Upper lobe of right lung (tissue), 1 donor: ENCODE measurements around the gene LMBRD2. TPM values are rescaled to one million over a fixed set of nuclear protein-coding genes. Genes with fewer than 3 reads are reported as not detected.

Source experiments
- ATAC-seq: fragments of 200-7000 bp; cut with Tn5 transposase; one replicate; pipeline ENCODE4 v1.9.1; 2020; ENCODE audit warnings: mild to moderate bottlenecking, moderate library complexity
- DNase-seq: peaks from one replicate; pipeline ENCODE4 v3.0.0-alpha.2; 2020
- H3K27ac ChIP-seq: fragments of 200-600 bp; one replicate; pipeline ENCODE4 v1.8.0; 2022
- H3K27me3 ChIP-seq: fragments of 200-600 bp; one replicate; pipeline ENCODE4 v1.8.0; 2022; ENCODE audit warnings: mild to moderate bottlenecking
- H3K36me3 ChIP-seq: fragments of 200-600 bp; one replicate; pipeline ENCODE4 v1.8.0; 2022
- H3K4me1 ChIP-seq: fragments of 200-600 bp; one replicate; pipeline ENCODE4 v1.8.0; 2022
- H3K4me3 ChIP-seq: fragments of 200-600 bp; one replicate; pipeline ENCODE4 v1.8.0; 2022; ENCODE audit warnings: mild to moderate bottlenecking
- H3K9me3 ChIP-seq: fragments of 200-600 bp; one replicate; pipeline ENCODE4 v1.8.0; 2022
- intact Hi-C: fragments of 100-400 bp; cut with DNase I; formaldehyde crosslinking; loops from one replicate; pipeline ENCODE4 v1.11.0; 2022
- microRNA-seq: library from miRNA; unstranded; fragments of <30 nt; microRNA quantifications from one replicate; pipeline ENCODE4 v1.2.0, GENCODE V29; 2020; ENCODE audit warnings: borderline microRNAs expressed
- total RNA-seq: library from RNA; stranded (reverse); fragmentation: NEBNext Ultra II Directional; extraction: Animal tissue kit (Norgen Biotek cat#: 25700); gene quantifications from one replicate; pipeline ENCODE4 v1.2.1, GENCODE V29; 2021
- TF ChIP-seq, protein P1 (sequence below): fragments of 200-600 bp; IDR thresholded peaks from one replicate; pipeline ENCODE4 v1.8.0; 2022; ENCODE audit warnings: antibody characterized with exemption
- donor health status: DM: no; HTN: yes; CAD: no; lungs with severe emphysema.

LMBRD2 gene
- total RNA-seq, 1 donor from 2014 or later = 10.0 TPM

- no peaks in the 10 kb centered on the region for H3K9me3 ChIP-seq
- H3K4me1 ChIP-seq = no peaks in the 10 kb centered on the region
- H3K27ac ChIP-seq = no peak overlapping the region
- intact Hi-C loops = no loop called here
- no peak for ATAC-seq
- H3K36me3 ChIP-seq = no peaks in the 10 kb centered on the region
- H3K4me3 ChIP-seq = no peak overlapping the region
- no peak for DNase-seq
- TF ChIP-seq, protein P1, sequence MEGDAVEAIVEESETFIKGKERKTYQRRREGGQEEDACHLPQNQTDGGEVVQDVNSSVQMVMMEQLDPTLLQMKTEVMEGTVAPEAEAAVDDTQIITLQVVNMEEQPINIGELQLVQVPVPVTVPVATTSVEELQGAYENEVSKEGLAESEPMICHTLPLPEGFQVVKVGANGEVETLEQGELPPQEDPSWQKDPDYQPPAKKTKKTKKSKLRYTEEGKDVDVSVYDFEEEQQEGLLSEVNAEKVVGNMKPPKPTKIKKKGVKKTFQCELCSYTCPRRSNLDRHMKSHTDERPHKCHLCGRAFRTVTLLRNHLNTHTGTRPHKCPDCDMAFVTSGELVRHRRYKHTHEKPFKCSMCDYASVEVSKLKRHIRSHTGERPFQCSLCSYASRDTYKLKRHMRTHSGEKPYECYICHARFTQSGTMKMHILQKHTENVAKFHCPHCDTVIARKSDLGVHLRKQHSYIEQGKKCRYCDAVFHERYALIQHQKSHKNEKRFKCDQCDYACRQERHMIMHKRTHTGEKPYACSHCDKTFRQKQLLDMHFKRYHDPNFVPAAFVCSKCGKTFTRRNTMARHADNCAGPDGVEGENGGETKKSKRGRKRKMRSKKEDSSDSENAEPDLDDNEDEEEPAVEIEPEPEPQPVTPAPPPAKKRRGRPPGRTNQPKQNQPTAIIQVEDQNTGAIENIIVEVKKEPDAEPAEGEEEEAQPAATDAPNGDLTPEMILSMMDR = no peak
- H3K27me3 ChIP-seq = no peaks in the 10 kb centered on the region
Observed at GRCh38 chr5:36049949-36050348, 101.7 kb downstream of the LMBRD2 start.

Small RNA genes within 50 kb of the gene (microRNA-seq; reads per million reads assigned to microRNA genes)
- not detected for gene MIR580

Other genes with a start within 250 kb of the LMBRD2 start
- not detected for gene CAPSL, start 213.3 kb downstream of the LMBRD2 start, total RNA-seq
- gene UGT3A1, start 160.5 kb downstream of the LMBRD2 start, total RNA-seq = not detected
- not detected for gene UGT3A2, start 85.0 kb downstream of the LMBRD2 start, total RNA-seq
- gene SKP2, start 224 bp upstream of the LMBRD2 start, total RNA-seq = 12.1 TPM
- gene NADK2, start 90.0 kb upstream of the LMBRD2 start, total RNA-seq = 21.1 TPM
- gene RANBP3L, start 150.0 kb upstream of the LMBRD2 start, total RNA-seq = 7.1 TPM